Activated gamma-delta T cell treated with Interleukin-2 at 50 U/mL for 16 hours (primary cell): Measurements from ENCODE around the gene PAOX.

ENCODE experiments used
- DNase-seq: peaks from one replicate; pipeline ENCODE4 v3.0.0-alpha.2; 2020

Gene PAOX

GRCh38 chr10:133379152-133379800 lies at the start of gene PAOX:
Gene PAOX, plus strand, starts transcription at chr10:133379262. Its CDS starts 55 bp downstream, at chr10:133379317.
- peak; percentile 43 for DNase-seq

DNA sequence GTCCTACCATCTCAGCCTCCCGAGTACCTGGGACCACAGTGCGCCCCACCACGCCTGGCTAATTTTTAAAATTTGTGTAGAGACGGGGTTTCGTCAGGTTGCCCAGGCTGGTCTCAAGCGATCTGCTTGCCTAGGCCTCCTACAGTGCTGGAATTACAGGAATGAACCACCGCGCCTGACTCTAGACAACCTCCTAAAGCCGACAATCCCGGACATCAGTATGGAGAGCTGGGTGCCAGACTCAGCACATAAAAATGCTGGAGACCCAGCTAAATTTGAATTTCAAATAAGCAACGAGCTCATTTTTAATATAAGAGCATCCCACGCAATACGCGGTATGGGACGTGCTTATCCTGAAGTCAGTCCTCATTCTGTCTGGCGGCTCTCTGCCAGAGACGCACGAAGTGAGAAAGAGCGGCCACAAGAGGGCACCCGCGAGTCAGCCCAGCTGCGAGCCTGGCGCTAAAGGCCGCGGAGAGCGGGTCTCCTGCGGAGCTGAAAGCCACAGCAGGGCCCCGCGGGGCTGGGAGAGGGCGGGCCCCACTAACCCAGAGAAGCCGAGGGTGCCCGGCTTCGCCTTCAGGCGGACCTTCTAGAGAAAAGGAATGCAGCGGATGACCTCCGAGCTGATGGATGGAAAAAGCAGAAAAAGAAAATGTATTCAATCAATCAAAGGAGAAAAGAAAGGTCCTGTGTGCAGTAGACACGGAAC lies 49.4 kb upstream of the PAOX start:
- DNase-seq, result peak; percentile 86

DNA sequence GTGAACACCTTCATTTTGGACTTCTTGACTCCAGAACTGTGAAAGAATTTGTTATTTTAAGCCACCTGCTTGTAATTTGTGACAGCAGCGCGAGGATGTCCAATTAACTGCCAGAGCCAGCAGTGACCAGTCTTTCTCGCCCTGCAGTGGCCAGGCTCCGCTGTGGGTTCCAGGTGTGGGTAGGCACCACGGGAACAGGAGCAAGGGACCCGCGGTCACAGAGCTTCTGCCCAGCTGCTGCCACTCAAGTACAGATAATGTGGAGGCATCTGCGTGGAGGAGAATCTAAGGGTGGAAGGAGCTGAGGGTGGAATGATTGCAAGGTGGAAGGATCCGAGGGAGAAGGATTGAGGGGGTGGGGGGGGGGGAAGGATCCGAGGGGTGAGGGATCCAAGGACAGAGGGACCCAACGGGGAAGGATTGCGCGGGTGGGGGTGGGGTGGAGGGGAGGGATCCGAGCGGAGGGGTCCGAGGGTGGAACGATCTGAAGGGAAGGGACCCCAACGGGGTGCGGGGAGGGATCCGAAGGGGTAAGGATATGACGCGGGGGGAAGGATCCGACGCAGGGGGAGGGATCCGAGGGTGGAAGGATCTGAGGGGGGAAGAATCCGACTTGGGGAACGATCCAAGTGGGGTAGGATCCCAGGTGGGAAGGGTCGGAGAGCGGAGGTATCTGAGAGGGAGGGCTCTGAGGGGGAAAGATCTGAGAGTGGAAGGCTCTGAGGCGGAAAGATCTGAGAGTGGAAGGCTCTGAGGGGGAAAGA lies 45.9 kb upstream of the PAOX start:
- no peak for DNase-seq

GRCh38 chr10:133334503-133335245 lies 44.4 kb upstream of the PAOX start:
- peak; percentile 26 for DNase-seq

DNA sequence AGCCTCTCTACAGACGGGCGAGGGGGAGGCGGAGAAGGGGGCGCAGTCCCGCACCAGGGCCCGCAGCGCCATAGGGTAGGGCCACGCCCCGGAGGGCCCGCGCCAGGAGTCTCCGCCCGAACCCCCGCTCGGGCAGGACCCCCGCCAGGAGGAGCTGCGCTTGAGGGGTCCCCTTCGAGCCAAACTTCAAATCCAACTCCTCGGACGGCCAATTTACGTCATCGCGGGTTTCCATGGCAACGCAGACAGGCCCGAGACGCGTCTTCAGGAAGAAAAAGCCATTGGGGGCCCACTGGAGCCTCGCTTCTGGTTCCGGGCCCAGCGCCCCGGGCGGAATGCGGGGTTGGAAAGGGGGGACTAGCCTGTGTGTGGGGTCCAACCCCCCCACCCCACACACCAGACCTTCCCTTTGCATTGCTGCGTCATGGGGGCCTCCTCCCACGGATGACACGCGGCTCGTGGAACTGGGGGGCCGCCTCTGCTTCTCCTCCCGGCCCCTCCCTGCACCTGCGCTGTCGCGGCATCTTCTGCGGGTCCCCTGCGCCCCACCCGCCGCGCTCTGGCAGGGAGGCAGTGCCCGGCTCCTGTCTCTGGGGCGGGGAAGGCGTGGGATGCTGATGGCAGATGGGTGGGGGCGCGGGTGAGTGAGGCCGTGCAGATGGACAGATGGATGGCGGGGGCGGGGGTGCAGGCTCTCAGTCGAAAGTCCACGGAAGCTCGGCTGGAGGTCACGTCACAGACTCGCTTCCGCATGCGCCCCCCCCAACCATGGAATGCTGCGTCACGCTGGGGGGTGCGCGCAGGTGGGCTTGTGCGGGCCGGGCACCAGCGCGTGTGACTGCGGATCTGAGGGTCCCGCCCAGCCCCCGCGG lies 43.6 kb upstream of the PAOX start:
- peak; percentile 79 for DNase-seq

- no peak for DNase-seq
These were observed 42.9 kb upstream of the PAOX start for GRCh38 chr10:133336118-133336576.

GRCh38 chr10:133336577-133337369 lies 42.3 kb upstream of the PAOX start, which contains the start of gene CALY:
Gene CALY, minus strand, starts transcription at chr10:133336896. Its CDS starts 7,907 bp downstream, at chr10:133328989.
- peak; percentile 87 for DNase-seq

- DNase-seq, result no peak
These were observed 41.7 kb upstream of the PAOX start for GRCh38 chr10:133337370-133337725.

DNA sequence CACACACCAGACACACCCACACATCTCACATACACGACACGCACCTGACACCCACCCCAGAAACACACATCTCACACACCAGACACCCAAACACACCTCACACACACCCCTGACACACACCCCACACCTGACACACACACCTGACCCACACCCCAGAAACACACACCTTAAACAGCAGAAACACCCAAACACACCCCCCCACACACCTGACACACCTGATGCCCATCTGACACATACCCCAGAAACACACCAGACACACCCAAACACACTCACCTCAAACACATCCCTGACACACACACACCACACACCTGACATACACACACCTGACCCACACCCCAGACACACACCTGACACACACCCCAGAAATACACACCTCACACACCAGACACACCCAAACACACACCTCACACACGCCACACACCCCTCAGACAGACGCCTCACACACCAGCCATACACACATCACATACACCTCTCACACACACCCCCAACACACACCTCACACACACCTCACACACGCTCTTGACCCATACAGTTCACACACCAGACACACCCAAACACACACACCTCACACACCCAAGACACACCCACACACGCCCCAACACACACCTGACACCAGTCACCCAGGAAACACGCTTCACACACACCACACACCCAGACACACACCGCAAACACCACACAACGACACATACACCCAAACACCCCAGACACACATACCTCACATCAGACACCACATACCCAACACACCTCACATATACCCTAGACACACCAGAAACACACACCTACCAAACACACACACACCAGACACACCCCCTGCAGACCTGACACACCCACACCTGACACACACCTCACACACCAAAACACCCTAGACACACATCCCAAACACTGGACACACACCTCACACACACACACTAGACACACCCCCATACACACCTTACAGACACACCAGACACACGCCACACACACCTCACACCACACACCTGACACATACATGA lies 40.7 kb upstream of the PAOX start:
- no peak for DNase-seq

GRCh38 chr10:133339708-133340380 lies 39.2 kb upstream of the PAOX start:
- DNase-seq, result no peak

GRCh38 chr10:133341983-133342382 lies 37.1 kb upstream of the PAOX start:
- DNase-seq, result no peak

DNA sequence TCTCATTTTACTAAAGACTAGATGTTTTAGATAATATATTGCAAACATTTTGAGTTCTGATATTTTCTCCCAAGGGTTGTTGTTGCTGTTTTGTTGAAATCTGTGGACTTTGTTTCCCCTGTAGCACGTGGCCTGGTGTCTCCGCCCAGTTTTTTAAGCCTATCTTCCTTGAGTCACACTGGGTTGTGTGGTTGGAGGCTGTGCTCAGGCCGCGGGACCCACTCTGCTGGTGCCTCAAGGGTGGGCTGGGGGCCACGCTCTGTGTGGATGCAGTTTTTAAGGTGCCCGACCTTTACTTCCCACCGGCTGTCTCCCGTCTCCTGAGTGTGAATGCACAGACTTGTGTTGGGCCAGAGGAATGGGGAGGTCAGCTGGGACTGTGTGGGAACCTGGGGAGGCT lies 36.1 kb upstream of the PAOX start:
- no peak for DNase-seq

- no peak for DNase-seq
These were observed 35.5 kb upstream of the PAOX start for GRCh38 chr10:133343558-133343957.

- DNase-seq, result no peak
These were observed 34.8 kb upstream of the PAOX start for GRCh38 chr10:133344236-133344635.

- no peak for DNase-seq
These were observed 32.6 kb upstream of the PAOX start for GRCh38 chr10:133346413-133346812.

DNA sequence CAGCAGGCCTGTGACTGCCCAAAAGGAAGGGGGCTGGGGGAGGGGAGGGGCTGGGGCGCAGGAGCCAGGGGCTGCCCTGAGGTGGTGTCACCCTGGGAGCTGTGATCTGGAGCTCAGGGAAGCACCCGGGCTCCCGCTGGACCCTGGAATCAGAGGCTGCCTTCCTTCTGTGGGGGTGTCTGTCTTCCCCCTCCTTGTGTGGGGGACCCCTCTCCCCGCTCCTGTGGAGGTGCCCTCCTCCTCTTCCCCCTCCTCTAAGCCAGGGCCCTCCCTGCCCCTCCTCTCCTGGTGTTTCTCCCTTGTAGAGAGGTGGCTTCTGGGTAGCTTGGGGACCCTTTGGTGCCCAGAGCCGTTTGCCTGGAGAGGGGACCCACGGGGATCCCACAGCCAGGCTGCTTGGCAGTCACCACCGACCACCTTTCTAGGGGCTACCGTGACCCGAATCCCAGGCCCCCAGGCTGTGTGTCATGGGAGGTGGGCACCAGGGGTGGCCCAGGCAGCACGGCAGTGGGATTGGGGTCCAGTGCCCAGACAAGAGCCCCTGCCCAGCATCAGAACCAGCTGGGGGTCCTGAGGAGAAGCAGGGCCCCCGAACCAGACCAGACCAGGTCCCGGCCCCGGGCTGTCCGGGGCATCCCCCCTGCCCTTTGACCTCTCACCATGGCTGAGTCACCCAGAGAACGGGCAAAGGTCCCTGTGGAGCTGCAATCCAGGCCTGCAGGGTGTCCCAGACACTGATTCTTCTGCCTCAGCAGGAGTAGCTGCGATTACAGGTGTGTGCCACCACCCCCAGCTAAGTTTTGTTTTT lies 31.1 kb upstream of the PAOX start:
- no peak for DNase-seq

DNA sequence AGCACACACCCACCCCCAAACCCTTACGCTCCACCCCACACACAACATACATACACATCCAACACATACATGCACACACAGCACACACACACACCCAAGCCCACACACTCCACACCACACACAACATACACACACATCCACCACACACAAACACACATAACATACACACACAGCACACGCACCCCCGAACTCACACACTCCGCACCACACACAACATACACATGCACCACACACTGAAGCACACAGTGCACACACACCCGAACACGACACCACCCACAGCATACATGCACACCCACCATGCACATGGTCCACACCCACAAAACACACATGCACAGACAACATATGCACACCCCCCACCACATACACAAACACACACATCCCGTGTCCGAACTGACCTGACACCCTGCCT lies 29.9 kb upstream of the PAOX start:
- DNase-seq, result no peak

- DNase-seq, result no peak
These were observed 29.5 kb upstream of the PAOX start for GRCh38 chr10:133349577-133350011.
